ENCODE measurements around the gene PRKACG.
"Not testable (repeated sequence)": the region's sequence is repeated elsewhere in the genome, so short reads cannot be mapped to it uniquely, and the experiment has no call there.

PRKACG gene

DNA sequence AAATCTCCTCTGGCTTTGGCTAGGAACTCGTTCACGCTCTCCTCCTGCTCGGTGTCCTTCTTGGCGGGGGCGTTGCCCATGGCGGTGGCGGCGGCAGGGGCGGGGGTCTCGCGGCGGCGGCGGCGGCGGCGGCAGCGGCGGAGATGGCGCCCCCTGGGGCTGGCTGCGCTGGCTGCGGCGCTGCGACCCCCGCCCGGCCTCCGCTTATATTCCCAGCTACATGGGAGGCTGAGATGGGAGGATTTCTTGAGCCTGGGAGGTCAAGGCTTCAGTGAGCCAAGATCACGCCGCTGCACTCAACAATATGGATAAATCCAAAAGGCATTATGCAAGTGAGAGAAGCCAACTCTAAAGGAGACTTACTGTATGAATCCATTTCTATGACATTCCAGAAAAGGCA, at the start of gene PRKACG:
Gene PRKACG, minus strand, starts transcription at position 101 of the 400 bp plus-strand sequence. Its CDS starts 21 bp downstream, at position 80.
- TF ChIP-seq, protein P1, sequence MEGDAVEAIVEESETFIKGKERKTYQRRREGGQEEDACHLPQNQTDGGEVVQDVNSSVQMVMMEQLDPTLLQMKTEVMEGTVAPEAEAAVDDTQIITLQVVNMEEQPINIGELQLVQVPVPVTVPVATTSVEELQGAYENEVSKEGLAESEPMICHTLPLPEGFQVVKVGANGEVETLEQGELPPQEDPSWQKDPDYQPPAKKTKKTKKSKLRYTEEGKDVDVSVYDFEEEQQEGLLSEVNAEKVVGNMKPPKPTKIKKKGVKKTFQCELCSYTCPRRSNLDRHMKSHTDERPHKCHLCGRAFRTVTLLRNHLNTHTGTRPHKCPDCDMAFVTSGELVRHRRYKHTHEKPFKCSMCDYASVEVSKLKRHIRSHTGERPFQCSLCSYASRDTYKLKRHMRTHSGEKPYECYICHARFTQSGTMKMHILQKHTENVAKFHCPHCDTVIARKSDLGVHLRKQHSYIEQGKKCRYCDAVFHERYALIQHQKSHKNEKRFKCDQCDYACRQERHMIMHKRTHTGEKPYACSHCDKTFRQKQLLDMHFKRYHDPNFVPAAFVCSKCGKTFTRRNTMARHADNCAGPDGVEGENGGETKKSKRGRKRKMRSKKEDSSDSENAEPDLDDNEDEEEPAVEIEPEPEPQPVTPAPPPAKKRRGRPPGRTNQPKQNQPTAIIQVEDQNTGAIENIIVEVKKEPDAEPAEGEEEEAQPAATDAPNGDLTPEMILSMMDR (IDR thresholded peaks at IDR 0.05; ENCODE audit: insufficient read depth, missing control alignments), result no peak
- FAIRE-seq (no peak), DNase-seq (ENCODE audit: insufficient read length, low spot score) (no peak)

DNA sequence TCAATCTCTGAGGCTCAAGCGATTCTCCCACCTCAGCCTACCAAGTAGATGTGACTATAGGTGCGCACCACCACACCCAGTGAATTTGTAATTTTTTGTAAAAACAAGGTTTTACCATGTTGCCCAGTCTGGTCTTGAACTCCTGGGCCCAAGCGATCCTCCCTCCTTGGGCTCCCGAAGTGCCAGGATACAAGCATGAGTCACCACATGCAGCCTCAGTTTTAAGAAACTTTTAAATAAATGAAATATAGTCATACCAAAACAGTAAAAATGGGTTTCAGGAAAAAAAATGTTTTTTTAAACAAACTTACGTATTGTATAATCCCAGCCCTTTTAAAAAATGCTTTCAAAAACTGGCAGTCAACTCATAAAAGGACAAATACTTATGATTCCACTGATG, 48.3 kb upstream of the PRKACG start:
- no peak for DNase-seq (ENCODE audit: insufficient read length, low spot score)
- TF ChIP-seq, protein P1 (IDR thresholded peaks at IDR 0.05; ENCODE audit: insufficient read depth, missing control alignments), result no peak
- FAIRE-seq, result no peak

DNA sequence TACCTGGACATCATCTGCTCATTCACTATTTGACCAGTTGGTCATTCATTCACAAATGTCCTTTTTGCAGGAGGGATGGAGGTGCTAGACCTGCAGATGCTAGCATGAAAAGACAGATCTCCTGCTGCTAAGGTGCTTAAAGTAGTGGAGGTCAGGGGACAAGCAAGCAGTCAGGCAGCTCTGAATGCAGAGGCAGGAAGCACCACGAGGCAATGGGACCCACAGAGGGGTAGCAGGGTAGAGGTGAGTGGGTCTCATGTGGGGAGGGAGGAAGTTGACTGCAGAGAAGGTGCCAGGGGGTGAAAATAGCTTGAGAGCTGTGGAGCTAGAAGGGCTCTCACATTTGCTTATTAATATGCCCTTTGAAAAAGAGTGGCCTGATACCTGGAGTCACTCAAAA, 46.9 kb upstream of the PRKACG start:
- FAIRE-seq (no peak), DNase-seq (ENCODE audit: insufficient read length, low spot score) (no peak)
- TF ChIP-seq, protein P1 (IDR thresholded peaks at IDR 0.05; ENCODE audit: insufficient read depth, missing control alignments), result no peak

DNA sequence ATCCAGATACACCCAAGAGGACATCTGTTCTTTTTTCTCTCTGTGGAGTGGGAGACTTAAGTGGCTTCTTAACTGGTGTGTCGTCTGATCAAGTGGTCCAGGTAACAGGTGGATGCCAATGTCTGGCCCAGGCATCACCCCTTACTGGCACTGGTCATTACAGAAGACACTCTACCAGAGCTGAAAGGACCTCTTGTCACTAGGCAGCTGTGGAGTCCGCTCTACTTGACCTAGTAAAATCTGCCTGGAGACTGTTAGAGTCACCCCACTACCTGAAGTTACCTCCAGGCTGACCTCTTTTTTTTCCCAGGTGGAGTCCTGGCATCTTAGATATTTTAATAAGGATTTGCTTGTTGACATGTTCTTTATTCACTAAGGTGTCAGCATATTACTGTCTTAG, 44.2 kb upstream of the PRKACG start:
- DNase-seq (ENCODE audit: insufficient read length, low spot score), result no peak
- TF ChIP-seq, protein P1 (IDR thresholded peaks at IDR 0.05; ENCODE audit: insufficient read depth, missing control alignments), result no peak
- FAIRE-seq, result no peak

DNA sequence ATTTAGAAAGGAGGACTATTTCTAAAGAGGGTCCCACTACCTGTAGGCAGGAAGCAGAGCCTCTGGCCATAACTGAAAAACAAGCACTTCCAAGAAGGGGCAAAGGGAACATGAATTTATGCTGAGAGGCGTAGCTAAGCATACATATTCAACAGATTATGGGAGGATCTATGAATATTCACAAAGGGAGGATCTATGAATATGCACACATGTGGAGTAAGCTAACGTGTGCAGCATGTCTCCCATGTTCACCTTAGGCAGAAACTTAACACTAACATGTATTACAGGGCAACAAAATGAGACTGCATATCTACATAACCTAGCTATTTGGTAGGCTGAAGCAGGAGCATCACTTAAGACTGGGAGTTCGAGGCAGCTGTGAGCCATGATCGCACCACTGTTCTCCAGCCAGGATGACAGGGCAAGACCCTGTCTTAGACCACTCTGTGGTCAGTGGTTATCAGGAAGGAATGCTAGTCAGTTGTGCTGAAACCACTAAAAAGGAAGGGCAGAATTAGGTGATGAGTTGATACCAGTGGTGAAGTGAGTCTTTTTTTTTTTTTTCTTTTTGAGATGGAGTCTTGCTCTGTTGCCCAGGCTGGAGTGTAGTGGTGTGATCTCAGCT, 42.4 kb upstream of the PRKACG start:
- no peak for DNase-seq (ENCODE audit: insufficient read length, low spot score)
- FAIRE-seq, result no peak
- TF ChIP-seq, protein P1 (IDR thresholded peaks at IDR 0.05; ENCODE audit: insufficient read depth, missing control alignments), result no peak

DNA sequence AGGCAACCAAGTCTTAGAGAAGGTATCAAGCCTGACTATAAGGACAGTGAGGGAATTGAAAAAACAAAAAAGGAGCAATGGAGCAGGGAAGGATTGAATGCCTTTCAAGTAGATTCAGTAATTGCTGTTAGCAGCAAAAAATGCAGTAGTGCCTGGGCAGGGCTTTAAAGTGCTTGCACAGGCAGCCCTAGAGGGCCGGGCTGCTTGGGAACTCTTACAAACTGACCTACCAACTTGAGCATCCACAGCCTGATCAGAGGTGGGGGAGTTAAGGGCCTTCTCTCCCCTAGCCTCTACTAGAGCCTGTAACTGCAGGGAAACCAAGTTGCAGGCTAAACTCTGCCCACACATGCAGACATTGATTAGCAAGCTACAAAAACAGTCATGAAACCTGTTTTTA, 41.1 kb upstream of the PRKACG start:
- DNase-seq (ENCODE audit: insufficient read length, low spot score) (no peak), FAIRE-seq (no peak)
- TF ChIP-seq, protein P1 (IDR thresholded peaks at IDR 0.05; ENCODE audit: insufficient read depth, missing control alignments), result no peak

DNA sequence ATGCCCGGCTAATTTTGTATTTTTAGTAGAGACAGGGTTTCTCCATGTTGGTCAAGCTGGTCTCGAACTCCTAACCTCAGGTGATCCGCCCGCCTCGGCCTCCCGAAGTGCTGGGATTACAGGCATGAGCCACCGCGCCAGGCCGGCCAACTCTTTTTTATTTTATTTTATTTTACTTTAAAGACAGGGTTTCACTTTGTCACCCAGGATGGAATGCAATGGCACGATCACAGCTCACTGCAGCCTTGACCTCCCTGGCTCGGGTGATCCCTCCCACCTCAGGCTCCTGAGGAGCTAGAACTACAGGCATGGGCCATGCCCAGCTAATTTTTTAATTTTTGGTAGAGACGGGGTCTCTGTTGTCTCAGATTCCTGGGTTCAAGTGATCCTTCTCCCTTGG, 37.0 kb upstream of the PRKACG start:
- DNase-seq (ENCODE audit: insufficient read length, low spot score); FAIRE-seq: not testable (repeated sequence)

DNA sequence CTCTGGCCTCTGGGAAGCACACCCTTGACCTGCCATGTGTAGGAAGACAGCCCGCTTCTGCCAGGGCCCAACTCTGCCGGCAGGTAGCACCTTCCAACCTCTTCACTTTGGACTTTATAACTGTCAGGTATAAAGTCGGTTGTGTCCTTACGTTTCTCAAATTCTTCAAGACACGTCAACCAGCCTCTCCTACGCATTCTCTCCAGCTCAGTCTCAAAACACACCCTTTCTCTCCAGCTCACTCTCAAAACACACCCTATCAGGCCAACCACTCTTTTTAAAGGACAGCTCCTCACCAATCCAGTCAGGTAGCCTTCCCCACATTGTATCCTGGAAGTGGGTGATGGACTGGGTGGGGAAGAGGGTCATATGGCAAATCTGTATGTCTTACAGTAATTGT, 35.2 kb upstream of the PRKACG start:
- FAIRE-seq, result no peak
- TF ChIP-seq, protein P1 (IDR thresholded peaks at IDR 0.05; ENCODE audit: insufficient read depth, missing control alignments), result no peak
- DNase-seq (ENCODE audit: insufficient read length, low spot score), result no peak
